Cardiac muscle cell (in vitro differentiated cells and primary cell): ENCODE data around the gene RSPH10B2. TPM values are rescaled to one million over a fixed set of nuclear protein-coding genes. Genes with fewer than 3 reads are reported as not detected.
"Not testable (repeated sequence)": the region's sequence is repeated elsewhere in the genome, so short reads cannot be mapped to it uniquely, and the experiment has no call there.

ENCODE experiments used
- DNase-seq, 2 donors: peaks; one replicate each; pipeline versions ENCODE4 v3.0.0 to v3.0.0-alpha.2; 2010 to 2017; ENCODE audit warnings: low read depth in 1 of 2, low spot score in 1 of 2
- H3K27ac ChIP-seq: fragments of 200-600 bp; sonication (generic); 2 replicates; pipeline ENCODE4 v1.5.1; 2016
- H3K27me3 ChIP-seq: fragments of 200-600 bp; sonication (generic); 2 replicates; pipeline ENCODE4 v1.6.0; 2016; ENCODE audit warnings: control low read depth
- H3K36me3 ChIP-seq: fragments of 200-600 bp; sonication (generic); 2 replicates; pipeline ENCODE4 v1.5.1; 2016; ENCODE audit warnings: control low read depth
- H3K4me1 ChIP-seq: fragments of 200-600 bp; sonication (generic); 2 replicates; pipeline ENCODE4 v1.8.1; 2017; ENCODE audit warnings: low read depth, mild to moderate bottlenecking, mixed run types
- H3K4me3 ChIP-seq: fragments of 200-600 bp; sonication (generic); 2 replicates; pipeline ENCODE4 v1.5.1; 2016; ENCODE audit warnings: mild to moderate bottlenecking
- H3K9me3 ChIP-seq: fragments of 200-600 bp; sonication (generic); 2 replicates; pipeline ENCODE4 v1.5.1; 2017; ENCODE audit warnings: low read depth, mild to moderate bottlenecking, control low read depth
- polyA plus RNA-seq: library from polyadenylated mRNA; unstranded; fragments of >200 nt; fragmentation: Nextera tagmentation; extraction: Ambion mirVana; gene quantifications from 2 replicates; pipeline ENCODE4 v1.2.1, GENCODE V29; 2016
- total RNA-seq: library from RNA; depleted of rRNA; stranded (reverse); fragments of >200 nt; gene quantifications from 2 replicates; pipeline ENCODE4 v1.2.3, GENCODE V29; 2016
- TF ChIP-seq, protein P1 (sequence below): IDR thresholded peaks from 2 replicates; pipeline ENCODE4 v1.5.1; 2012; ENCODE audit warnings: low read depth, mild to moderate bottlenecking, low read length

Gene RSPH10B2
- total RNA-seq (0.25 and 0.69 TPM in 2 replicates), polyA plus RNA-seq (not detected in 2 replicates)

DNA sequence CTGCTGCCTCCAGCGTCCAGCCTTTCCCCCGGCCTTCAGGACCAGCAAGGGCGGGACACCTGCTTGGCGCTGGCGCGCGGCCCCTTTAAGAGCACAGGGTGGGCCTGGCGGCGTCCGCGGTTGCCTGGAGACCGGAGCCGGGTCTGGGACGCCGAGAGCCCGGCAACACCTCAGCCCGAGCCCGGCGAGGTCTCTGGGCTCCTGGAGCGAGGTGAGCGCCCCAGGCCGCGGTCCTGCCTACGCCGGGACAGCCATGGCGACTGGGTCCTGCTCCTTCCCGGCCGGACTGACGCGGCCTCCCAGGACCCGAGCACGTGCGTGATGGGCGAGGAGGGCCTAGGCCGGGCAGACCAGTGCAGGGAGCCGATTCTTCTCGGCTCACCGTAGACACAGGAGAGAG is at the start of gene RSPH10B2:
TSS of gene RSPH10B2 (plus strand) at position 140 of the 400 bp plus-strand sequence. CDS start 3,575 bp downstream, outside the sequence.
- H3K9me3 ChIP-seq, H3K4me1 ChIP-seq, H3K36me3 ChIP-seq, H3K27ac ChIP-seq, H3K27me3 ChIP-seq, H3K4me3 ChIP-seq: not testable (repeated sequence)
- DNase-seq: peak in 1 of 2 donors; percentile 1

DNA sequence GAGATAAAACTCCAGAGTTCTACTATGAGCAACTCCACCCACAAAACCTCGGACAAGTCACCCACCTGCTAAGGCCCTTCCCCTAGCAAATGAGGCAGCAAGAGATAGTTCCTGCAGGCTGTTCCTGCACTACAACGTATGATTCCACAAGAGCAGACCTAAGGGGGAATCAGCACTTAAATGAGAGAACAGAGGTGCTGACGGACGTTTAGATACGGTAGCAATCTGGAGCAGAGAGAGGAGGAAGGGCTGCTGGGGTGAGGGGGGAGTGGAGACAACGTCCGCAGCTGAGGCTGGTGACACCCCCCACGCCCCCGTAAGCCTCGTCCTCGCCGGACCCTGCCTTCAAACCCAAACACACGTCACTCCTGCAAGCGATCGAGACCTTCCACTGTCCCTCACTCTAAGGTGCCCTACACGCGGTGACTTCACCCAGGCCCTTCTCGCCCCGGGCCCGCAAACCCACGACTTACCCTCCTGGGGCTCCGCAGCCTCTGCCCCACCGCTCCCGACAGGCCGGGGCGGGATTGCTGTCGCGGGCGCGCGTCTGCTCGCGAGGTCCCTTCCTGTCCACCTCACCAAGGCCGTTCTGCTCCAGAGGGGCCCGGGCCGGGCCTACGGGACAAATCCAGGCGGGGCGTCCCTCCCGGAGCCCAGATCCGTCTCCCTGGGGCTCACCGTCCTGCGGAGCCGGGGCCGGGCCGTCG is 47.8 kb upstream of the RSPH10B2 start:
- DNase-seq: peak; percentile 43 to 70
- H3K4me3 ChIP-seq: peak overlapping the region; percentile 93
- TF ChIP-seq, protein P1, sequence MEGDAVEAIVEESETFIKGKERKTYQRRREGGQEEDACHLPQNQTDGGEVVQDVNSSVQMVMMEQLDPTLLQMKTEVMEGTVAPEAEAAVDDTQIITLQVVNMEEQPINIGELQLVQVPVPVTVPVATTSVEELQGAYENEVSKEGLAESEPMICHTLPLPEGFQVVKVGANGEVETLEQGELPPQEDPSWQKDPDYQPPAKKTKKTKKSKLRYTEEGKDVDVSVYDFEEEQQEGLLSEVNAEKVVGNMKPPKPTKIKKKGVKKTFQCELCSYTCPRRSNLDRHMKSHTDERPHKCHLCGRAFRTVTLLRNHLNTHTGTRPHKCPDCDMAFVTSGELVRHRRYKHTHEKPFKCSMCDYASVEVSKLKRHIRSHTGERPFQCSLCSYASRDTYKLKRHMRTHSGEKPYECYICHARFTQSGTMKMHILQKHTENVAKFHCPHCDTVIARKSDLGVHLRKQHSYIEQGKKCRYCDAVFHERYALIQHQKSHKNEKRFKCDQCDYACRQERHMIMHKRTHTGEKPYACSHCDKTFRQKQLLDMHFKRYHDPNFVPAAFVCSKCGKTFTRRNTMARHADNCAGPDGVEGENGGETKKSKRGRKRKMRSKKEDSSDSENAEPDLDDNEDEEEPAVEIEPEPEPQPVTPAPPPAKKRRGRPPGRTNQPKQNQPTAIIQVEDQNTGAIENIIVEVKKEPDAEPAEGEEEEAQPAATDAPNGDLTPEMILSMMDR: no peak
- peaks cover 14% of the 10 kb centered on the region for H3K4me1 ChIP-seq
- H3K36me3 ChIP-seq: peaks cover 16% of the 10 kb centered on the region
- peak overlapping the region; percentile 100 for H3K27ac ChIP-seq
- H3K9me3 ChIP-seq: no peaks in the 10 kb centered on the region
- H3K27me3 ChIP-seq: no peaks in the 10 kb centered on the region

DNA sequence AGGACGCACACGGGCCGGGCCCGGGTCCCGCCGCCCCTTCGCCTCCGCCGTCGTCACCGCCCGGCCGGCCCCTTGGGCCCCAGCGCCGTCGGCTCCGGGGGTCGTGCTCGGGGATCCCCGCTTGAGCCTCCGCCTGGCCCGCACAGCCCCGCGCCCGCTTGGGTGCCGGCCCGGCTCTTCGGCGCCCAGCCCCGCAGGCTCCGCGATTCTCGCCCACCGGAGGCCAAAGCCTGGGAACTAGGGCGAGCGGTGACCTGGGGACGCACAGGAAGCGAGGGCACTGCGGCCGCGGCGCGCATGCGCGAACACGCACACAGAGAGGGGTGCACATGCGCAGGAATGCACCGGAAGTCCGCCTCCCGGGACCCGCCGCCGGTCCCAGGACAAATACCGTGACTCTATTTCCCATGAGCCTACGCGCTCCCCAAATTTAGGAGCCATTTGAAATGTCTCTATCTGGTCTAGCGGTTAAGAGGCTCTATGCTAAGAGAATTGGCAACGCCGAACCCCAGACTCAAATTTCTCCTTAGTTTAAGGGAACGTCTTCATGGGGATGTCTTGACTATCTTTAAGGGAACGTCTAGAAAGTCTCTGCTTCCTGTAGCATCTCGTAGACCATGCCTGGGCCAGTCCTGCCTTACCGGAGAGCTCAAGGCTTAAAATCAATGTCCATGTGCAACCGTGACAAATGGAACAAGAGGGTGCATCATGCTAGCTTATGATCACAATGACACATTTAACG is 47.1 kb upstream of the RSPH10B2 start, which contains the start of gene ZNF12:
TSS of gene ZNF12 (minus strand) at position 282 of the 742 bp plus-strand sequence. CDS start 1,774 bp downstream, outside the sequence.
- peak; percentile 96 to 97 for DNase-seq
- peaks cover 16% of the 10 kb centered on the region for H3K36me3 ChIP-seq
- TF ChIP-seq, protein P1: no peak
- no peaks in the 10 kb centered on the region for H3K27me3 ChIP-seq
- peaks cover 14% of the 10 kb centered on the region for H3K4me1 ChIP-seq
- H3K9me3 ChIP-seq: no peaks in the 10 kb centered on the region
- H3K27ac ChIP-seq: peak within 1 kb of the TSS; percentile 100
- peak within 1 kb of the TSS; percentile 93 for H3K4me3 ChIP-seq

DNA sequence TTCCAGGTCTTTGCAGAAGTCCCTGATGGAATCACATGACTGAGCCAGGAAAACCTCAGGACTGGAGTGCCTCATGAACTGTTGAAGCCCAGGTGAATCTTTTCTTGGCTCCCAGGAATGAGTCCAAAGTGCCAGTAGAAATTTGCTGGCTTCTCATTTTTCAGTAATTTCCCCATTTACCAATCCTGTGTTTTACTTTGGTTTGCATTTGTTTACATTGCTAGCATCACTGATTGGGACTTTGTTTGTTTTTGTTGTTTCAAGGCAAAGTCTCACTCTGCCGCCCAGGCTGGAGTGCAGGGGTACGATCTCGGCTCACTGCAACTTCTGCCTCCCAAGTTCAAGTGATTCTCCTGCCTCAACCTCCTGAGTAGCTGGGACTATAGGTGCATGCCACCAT is 45.6 kb upstream of the RSPH10B2 start:
- peaks cover 14% of the 10 kb centered on the region for H3K4me1 ChIP-seq
- TF ChIP-seq, protein P1: no peak
- peaks cover 12% of the 10 kb centered on the region for H3K36me3 ChIP-seq
- no peaks in the 10 kb centered on the region for H3K9me3 ChIP-seq
- no peak overlapping the region for H3K4me3 ChIP-seq
- no peak for DNase-seq
- no peak overlapping the region for H3K27ac ChIP-seq
- no peaks in the 10 kb centered on the region for H3K27me3 ChIP-seq

DNA sequence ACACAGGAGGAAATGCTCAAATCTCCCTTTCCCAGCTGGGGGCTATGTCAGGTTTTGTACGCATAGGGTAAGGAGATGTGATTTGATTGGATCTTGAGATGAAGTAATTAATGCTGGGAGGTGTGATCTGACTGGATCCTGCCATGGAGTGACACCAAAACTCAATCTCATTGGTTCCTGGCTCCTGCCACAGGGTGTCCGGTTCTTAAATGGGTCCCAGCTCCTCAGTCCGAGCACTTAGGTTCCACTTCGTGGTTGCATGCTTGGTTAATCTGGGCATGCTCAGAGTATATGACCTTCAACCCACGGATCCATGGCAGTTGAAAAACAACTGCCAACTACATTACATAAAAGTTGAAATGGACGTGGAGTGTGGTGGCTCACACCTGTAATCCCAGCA is 44.1 kb upstream of the RSPH10B2 start:
- Histone ChIP-seq H3K4me3 (no peak overlapping the region), H3K27me3 (no peaks in the 10 kb centered on the region), H3K4me1 (peaks cover 12% of the 10 kb centered on the region), H3K36me3 (peaks cover 4% of the 10 kb centered on the region), H3K27ac (no peak overlapping the region), H3K9me3 (no peaks in the 10 kb centered on the region)
- DNase-seq: no peak
- TF ChIP-seq, protein P1: no peak

DNA sequence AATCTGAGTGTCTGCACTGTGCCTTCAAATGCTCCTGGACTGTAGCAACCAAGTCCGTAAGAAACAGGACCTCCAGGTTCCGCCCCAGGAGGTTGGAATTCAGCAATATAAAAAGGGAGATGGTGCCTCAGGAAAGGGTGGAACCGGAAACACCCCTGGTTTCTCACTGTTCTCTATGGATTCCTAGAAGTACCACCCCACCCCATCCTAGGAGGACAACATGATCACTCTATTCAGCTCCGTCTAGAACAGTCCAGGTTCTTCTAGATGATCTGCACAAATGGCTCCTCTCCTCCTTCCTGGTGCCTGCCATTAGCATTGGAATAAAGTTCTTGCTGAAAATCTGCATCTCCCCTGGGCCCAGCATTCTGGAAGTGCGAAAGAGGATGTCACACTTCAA is 39.5 kb upstream of the RSPH10B2 start:
- DNase-seq: no peak
- Histone ChIP-seq H3K4me3 (no peak overlapping the region), H3K9me3 (no peaks in the 10 kb centered on the region), H3K36me3 (no peaks in the 10 kb centered on the region), H3K4me1 (no peaks in the 10 kb centered on the region), H3K27ac (no peak overlapping the region), H3K27me3 (no peaks in the 10 kb centered on the region)
- TF ChIP-seq, protein P1: no peak

DNA sequence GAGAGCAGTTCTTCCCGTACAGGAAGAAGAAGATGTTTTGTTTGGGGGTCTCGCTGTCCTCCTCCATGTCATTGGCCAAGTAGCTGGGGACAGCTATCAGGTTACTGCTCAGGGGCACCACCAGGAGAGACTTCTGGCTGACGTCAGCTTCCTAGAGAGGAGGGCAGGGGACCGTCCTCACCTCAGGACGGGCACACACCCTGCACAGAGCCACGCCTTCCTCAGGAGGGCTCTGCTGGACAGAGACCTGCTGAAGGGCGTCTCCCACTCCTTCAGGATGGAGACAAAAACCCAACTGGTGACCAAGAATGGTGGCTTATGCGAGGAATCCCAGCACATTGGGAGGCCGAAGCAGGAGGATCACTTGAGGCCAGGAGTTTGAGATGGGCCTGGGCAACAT is 38.0 kb upstream of the RSPH10B2 start:
- not testable (repeated sequence) for DNase-seq, H3K4me3 ChIP-seq, H3K4me1 ChIP-seq, H3K36me3 ChIP-seq, H3K27ac ChIP-seq, H3K27me3 ChIP-seq, H3K9me3 ChIP-seq
